Right ventricle myocardium inferior (tissue), 1 donor: Measurements from ENCODE around the gene CMSS1. TPM values are rescaled to one million over a fixed set of nuclear protein-coding genes. Genes with fewer than 3 reads are reported as not detected.

Experiments
- ATAC-seq: fragments of 200-7000 bp; cut with Tn5 transposase; one replicate; pipeline ENCODE4 v1.9.1; 2020; ENCODE audit warnings: mild to moderate bottlenecking, moderate library complexity
- DNase-seq: peaks from one replicate; pipeline ENCODE4 v3.0.0; 2021; ENCODE audit errors: missing footprints
- intact Hi-C: fragments of 100-400 bp; cut with DNase I; formaldehyde crosslinking; loops from one replicate; pipeline ENCODE4 v1.11.0; 2022
- total RNA-seq: library from RNA; stranded (reverse); fragmentation: NEBNext Ultra II Directional; extraction: Animal tissue kit (Norgen Biotek cat#: 25700); gene quantifications from one replicate; pipeline ENCODE4 v1.2.1, GENCODE V29; 2021
- donor health status: DM: no; HTN: yes; CAD: no; lungs with severe emphysema.

The CMSS1 gene
- total RNA-seq, 1 donor from 2014 or later = 37.0 TPM

DNA sequence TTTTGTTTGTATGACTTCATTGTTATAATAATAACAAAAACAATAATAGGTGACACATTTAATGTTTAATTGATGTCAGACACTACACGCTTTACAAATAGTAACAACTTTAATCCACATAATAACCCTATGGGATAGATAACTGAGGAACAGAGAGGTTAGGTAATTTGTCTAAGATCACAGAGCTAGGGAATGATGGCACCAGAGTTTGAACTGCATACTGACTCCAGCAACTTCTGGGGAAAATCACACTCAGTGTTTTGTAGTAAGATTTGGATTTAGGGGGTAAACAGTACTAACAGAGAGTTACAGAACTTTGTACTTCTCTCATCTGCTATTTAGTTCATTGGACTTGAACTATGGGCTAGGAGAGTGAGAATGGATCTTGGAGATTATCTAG lies 66.0 kb downstream of the CMSS1 start:
- ATAC-seq = no peak
- DNase-seq = no peak
- intact Hi-C loops = no loop called here

DNA sequence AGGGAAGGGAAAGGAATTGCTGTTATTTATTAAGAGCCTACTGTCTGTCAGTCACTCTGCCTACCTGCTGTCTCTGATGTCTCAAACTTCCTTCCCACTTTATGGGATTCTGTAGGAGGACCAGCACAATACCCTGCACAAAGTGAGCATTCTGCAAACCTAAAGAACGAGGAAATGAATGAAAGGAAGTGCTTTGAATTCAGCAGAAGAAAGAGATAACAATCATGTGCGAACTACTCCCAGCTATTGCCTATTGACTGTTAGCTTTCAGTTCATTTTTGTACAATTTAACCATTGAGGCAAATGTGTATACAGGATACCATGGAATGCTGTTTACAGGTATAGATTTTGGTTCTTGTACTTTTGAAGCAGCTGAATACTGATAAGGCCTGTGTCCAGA lies 66.8 kb downstream of the CMSS1 start:
- intact Hi-C loops = no loop called here
- ATAC-seq = no peak

DNA sequence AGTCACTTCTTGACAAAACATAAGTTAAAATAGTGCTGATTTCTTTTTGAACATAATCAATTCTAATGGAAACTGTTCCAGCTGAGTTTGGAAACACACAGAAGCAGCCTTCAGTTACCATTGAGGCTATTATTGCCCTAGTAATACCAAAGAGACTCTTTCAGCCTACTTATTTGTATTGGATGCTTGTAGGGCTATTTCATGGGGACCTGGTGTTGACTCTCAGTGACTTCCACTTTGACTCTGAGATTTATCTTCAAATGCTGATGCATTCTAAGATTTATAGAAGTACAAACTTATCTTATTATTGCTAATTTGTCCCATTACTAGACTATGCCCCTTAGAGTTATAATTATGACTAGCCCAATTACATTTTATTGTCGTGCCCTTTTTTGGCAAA lies 67.4 kb downstream of the CMSS1 start:
- intact Hi-C loops = no loop called here
- no peak for ATAC-seq
- DNase-seq = no peak

More for the DNA sequence above, 66.8 kb downstream of the CMSS1 start:
- no peak for DNase-seq

DNA sequence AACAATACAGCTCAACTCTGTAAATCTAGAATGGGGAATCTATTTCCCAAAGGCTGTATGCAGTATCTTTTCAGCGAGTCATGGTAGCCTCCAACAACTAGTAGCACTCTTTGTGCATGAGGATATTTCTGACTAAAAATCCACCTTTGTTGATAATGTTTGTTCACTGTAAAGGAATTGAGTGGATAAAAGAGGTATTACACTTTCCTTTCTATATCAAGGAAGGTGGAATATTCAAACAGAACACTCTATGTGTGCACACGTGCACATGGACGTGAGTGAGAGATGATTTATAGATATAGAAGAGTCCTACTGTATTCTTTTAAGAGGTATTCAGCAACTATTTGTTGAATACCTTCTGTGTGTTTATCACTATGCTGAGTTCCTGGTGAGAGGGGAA lies 68.2 kb downstream of the CMSS1 start:
- no peak for ATAC-seq
- intact Hi-C loops = no loop called here
- DNase-seq = no peak

DNA sequence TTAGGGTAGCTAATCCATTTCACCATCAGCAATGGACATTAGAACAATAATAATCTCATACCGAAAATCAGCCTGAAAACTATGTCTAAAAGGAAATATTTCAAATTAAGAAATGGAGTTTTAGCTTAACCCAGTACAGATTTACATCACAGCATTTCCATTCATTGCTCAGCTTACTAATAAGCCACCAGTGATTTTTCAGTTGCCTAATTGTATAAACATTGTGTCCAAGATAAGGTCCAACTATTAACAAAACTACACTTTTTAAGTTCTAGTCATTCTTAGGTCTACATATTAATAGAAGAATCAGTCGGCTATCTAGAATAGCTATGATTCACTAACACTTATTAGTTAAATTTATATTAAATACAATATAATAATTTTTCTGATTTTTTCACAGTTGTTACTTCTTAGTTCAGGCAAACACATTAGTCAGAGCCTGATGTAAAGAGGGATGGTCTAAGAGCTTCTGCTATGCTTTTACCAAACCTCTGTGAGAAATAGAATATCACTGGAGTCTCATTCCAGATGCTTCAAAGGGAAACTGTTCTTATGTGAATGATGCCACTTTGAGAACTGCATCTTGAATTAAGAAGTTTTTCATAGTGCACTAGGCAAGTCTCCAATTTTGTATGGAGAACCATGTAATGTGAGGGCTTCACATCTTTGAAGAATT lies 74.1 kb downstream of the CMSS1 start:
- no peak for ATAC-seq
- DNase-seq = no peak
- intact Hi-C loops = no loop called here

DNA sequence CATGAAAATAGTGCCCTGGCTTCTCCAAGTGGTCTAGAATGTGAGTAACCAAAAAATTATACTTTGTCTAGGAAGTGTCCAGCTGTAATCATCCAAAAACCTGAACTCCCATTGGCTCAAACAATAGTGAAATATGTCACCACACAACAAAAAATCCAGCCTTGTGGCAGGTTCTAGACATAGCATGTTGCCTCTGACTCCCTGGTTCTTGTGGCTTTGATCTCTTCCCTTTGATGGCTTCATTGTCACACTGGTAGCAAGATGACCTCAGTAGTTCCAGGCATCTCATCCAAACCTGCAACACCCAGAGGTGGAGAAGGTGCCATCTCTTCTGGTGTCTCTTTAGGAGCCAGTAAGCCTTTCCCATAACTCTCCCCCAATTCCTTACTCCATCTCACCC lies 74.7 kb downstream of the CMSS1 start:
- intact Hi-C loops = no loop called here
- ATAC-seq (no peak), DNase-seq (no peak)

DNA sequence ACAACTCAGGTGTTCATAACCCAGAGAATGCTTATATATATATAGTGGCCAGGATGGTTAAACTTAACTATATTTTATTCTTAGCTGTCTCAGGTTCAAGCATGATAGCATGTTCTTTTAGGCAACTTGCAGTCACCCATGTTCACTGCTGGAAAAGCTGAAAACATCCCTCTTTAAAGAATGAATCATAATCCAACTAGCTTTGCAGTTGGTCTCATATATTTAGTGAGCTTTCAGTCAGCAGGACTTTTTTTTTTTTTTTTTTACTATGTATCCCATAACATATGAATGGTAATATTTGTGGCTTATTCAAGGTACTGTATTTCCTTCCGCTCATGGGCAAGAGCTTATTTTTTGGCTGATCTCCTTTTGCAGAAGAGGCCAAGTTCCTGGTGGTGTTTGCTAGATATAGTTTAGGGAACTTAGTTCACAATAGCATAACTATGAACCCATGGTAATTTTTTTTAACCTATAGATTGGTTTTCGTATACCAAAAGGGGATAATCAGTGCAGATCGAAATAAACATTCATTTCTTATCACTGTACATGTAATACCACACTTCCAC lies 77.6 kb downstream of the CMSS1 start:
- DNase-seq (no peak), ATAC-seq (peak; percentile 10)
- intact Hi-C loops = no loop called here

DNA sequence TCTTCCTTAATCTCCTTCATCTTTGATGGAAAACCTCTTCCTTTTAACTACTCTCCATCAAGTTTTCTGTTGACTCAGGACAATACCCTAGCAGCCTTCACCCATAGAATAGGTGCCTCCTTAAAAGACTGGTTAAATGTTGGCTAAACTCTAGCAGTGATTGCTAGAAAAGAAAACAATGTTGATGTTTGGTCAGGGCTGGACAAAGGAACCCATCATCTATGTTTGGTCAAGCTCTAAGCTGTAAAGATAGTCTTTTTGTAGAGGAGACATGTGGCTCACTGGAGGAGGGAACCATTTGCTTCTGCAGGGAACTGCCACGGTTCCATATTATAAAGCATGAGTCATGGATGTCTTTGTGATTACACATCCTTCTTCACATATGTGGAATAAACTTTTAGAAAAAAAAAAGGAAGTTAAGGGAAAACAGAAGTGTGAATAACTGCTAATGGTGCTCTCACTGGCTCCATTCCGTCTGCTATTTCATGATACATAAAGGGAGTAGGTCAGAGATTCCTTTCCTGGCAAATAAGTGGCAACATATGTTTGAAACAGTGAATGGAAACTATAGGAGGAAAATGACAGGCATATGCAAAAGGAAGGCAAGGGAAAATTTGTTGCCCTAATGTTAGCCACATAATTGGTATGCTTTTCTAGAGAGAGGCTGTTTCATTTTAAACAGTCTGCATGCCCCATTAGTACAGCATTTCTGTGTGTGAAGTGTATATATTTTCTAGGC lies 78.2 kb downstream of the CMSS1 start:
- intact Hi-C loops = no loop called here
- peak; percentile 42 for ATAC-seq
- no peak for DNase-seq

DNA sequence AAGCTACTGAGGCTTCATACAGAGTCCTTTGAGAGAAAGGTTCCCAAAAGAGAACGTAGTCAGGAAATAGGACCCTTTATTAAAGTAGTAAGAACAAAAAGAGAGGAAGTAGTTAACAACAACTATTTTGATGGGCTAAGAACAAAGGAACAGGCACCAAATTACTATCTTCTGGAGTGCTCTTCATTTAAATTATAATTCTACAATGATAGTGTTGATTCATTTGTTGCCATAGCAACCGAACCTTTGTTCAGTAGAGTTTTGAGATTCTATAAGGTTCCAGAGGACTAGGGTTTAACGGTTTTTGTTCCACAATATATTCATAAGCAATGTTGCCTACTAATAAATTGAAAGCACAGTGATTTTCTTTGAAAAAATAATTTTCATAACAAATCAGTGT lies 78.8 kb downstream of the CMSS1 start:
- intact Hi-C loops = no loop called here
- ATAC-seq = no peak
- DNase-seq = no peak

DNA sequence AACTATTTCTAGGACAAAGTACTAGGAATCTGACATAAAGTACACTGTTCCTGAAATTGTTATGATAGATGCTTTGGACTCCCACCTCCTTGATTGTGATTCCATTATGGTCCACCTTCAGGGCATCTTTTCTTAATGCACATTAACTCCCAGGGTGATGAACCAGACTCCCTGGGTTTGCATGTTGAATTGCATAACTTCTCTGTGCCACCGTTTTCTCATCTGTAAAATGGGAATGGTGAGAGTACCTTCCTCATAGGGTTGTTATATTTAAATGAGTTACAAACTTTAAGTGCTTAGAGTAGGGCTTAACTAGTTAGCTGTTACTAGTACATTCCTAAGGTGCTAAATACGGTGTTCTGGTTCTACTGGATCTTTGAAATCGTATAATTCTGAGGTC lies 81.9 kb downstream of the CMSS1 start:
- no peak for DNase-seq
- intact Hi-C loops = no loop called here
- ATAC-seq = no peak

DNA sequence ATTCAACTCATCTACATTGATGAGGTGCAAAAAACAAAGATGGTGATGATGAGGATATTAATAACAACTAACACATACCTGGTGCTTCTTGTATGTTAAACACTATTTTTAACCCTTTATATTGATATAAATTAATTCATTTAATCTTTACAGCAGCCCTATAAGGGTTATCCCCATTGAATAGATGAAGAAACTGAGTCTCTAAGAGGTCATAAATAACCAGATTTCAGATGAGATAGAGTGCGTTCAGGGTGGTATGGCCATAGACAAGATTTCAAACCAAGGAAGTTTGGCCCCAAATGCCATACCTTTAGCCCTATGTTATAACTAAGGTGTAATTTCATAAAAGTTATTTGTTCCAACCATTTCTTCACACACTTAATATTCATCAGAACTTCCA lies 82.6 kb downstream of the CMSS1 start:
- no peak for ATAC-seq
- intact Hi-C loops = no loop called here

DNA sequence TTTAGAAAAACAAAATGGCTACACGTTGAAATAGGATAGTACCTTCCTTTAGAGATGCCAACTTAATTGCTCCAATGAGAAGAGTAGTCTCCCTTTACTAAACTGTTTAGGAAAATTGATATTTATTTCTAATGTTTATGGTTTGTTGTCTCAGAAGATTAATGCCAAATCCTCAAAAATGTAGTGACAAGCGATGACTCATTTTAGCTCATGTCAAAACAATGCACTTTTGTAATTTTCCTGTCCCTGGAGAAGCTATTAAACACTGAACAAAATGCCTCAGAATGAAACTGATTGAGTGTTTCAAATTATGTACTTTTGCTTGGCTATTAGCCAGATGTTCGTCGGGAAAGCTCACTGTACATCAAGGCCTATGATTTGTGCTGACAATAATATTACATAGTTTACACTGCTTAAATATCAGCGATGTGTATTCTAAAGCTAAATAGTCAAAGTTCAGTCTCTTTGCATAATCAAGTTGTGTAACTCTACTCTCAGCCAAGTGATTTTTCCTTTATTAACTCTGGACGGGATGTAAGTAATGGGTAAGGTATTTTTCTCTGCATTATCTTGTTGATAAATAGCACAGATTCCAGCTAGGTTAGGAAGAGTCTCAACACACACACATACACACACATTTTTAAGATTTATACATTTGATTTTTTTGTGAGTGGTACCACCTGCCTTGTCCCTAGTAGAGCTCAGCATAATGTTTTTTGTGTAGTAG lies 83.7 kb downstream of the CMSS1 start:
- DNase-seq = no peak
- peak; percentile 31 for ATAC-seq
- intact Hi-C loops = no loop called here

More for the DNA sequence above, 82.6 kb downstream of the CMSS1 start:
- DNase-seq = no peak

DNA sequence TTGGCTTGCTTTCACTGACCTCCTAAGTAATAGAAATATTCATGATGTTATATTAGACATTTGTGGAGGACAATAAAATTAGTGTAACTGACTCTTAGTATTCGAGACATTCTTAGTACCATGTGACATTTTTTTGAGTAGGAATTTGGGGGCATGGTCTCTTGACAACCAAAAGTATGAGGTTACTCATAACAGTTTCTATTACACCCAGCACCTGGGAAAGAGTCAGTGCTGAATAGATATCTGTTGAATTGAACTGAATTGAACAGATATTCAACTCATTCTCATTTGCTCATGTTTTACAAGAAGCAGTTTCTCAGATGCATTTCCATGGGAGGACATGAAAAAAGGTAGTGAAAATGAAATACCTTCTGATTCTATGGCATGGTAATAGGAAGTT lies 84.4 kb downstream of the CMSS1 start:
- intact Hi-C loops = no loop called here
- ATAC-seq = no peak
- no peak for DNase-seq

DNA sequence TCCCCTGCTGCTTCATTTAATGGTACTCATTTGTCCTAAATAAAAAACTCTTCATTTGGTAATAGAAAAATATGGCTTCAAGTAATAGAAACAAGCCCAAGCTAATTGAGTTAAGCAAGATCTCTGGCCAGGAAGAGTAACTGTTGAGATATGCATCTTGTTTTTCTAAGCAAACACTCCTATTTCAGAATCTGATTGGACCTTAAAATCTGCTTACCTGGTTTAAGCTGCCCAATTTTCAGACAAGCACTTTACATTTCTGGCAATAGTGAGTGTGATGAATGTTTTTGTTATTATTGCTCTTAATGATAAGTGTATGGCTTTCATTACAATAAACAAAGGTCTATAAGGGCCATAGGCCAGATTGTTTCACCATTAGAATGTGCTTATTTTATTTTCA lies 86.2 kb downstream of the CMSS1 start:
- DNase-seq (no peak), ATAC-seq (no peak)
- intact Hi-C loops = no loop called here

DNA sequence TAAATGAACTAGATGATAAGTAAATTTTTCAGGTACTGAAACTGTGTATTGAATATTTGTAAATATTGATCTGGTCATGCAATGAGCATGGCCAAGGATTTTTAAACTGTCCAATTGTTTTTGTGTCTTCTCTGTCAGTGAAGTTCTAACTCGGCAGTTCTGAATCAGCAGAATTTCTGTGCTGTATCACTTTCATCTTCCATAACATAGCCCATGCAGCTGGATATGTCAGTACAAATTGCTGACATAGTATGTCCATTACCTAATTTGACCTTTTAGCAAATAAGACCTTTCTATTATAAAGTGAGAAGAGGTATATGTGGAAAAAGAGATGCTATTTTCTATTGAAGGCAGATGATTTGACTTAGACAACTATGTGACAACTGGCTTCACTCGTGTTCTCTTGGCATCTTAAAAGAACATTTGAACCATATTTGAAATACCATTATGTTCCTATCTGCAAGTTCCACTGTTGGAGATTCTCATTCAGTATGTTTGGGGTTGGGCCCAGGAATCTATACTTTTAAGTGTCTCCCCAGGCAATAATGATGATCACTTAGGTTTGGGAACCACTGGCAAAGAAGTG lies 90.4 kb downstream of the CMSS1 start:
- DNase-seq (no peak), ATAC-seq (no peak)
- intact Hi-C loops = no loop called here

DNA sequence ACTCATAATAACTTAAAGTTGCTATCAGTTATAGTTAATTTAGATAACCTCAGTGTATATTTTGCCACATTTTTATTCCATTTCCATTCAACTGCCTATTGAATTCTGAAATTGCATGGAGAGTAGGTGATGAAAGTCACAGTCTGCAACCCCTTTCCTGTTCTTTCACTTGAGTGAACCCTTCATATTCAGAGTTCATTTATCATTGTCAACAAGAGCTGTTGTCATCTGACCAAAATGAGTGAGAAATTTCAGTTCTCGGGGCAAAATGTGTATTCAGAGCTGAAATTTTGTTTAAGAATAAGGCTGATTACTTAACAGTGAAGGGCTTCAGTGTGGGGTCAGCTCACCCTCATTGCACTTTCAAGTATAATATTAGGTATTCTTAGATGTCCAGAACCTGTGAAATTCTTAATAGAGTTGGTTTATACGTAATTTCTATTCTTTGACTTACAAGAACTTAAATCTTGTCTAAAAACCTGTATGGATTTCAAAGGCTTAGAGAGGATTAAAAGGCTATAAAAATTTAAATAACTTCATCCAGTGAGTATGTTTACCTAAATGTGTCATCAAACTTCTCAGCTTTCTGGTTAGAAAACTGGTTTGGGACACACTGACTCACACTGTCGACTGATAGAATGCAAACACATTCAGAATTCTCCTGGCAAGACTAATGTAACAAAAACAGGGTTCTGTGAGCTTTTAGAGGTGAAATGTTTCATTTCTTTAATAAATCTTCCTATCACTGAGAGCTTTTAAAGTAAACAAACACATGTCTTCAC lies 92.2 kb downstream of the CMSS1 start:
- no peak for ATAC-seq
- intact Hi-C loops = no loop called here

DNA sequence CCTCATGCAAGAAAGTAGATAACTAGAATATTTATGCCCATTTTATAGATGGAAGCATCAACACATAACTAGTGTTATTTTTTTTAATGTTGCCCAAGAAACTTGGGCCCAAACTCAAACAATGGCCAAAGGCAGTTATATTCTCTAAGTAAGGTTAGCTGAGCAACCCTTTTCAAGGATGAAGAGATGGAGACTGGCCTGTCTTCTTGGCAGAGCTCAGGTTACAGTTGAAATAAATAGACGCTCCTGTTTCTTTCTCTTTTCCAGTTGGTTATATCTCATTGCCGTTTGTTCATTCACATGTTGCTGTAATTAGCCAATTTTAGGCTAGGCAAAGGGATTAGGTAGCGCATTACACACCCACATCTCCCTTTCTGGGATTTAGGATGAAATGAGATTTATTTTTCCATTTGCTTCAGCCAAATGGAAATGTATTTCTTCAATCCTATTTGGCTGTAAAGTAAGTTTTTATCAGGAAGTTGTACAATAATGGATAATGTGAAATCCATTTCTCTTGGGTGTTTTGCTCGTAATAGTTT lies 93.2 kb downstream of the CMSS1 start:
- DNase-seq (no peak), ATAC-seq (no peak)
- intact Hi-C loops = no loop called here

More for the DNA sequence above, 92.2 kb downstream of the CMSS1 start:
- no peak for DNase-seq

DNA sequence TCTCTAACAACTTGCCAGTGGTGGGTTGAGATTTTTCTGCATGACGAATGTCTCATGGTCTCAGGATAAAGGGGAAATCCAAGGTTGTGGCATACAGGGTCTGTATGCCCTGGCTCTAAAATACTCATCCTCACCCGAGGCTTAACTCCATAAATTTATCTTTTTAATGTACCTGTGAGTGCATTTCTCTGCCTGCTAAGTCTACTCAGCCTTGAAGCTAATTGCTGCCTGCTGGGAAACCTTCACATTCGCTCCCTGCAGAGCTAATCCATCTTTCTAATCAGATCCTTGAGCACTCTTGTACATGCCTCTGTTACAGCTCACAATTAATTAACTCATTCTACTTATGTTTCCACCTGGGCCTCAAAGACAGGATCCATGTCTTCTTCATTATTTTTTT lies 93.8 kb downstream of the CMSS1 start:
- intact Hi-C loops = no loop called here
- DNase-seq (no peak), ATAC-seq (no peak)
